ENCODE data around the gene CRACR2B. TPM values are rescaled to one million over a fixed set of nuclear protein-coding genes. Genes with fewer than 3 reads are reported as not detected.

The CRACR2B gene
- total RNA-seq, 1 experiment from 2014 or later: 5.3 TPM

GRCh38 chr11:867856-868358 is 40.2 kb downstream of the CRACR2B start:
- DNase-seq (ENCODE audit: low read depth): no peak

- no peak for DNase-seq (ENCODE audit: low read depth)
These were observed 40.7 kb downstream of the CRACR2B start for GRCh38 chr11:868394-868793.

- no peak for DNase-seq (ENCODE audit: low read depth)
These were observed 41.1 kb downstream of the CRACR2B start for GRCh38 chr11:868802-869201.

DNA sequence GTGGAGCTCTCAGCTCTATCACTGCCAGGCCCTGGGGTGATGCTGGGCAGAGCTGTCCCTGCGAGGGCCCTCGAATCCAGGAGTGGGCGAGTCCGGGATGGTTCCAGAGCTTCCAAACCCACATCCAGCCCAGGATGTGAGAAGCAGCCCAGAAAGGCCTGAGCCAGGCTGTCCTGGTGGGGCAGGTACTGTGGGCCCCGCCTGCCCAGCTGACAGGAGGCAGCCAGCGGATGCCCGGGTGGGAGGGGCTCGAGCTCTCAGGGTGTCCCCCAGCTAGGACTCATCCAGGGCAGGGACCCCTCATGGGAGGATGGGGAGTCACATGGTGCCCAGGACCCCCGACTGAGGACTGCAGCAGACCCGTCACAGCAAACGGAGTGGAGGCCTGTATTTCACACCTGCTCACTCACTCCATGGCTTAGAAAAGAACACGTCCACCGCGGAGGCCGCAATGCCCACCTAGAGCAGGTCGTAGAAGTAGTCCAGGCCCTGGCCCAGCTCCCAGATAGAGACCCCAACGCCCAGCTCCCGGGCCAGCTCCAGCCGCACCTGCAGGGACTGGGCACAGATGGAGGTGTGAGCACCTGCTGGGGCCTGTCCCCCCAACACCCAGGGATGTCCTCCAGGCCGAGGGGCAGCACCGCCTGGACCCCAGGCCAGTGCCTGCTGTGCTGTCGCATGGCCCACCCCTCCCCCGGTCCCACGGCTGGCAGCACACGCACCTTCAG is 41.8 kb downstream of the CRACR2B start:
- no peak for DNase-seq (ENCODE audit: low read depth)

GRCh38 chr11:870127-870413 is 42.4 kb downstream of the CRACR2B start:
- DNase-seq (ENCODE audit: low read depth): no peak

DNA sequence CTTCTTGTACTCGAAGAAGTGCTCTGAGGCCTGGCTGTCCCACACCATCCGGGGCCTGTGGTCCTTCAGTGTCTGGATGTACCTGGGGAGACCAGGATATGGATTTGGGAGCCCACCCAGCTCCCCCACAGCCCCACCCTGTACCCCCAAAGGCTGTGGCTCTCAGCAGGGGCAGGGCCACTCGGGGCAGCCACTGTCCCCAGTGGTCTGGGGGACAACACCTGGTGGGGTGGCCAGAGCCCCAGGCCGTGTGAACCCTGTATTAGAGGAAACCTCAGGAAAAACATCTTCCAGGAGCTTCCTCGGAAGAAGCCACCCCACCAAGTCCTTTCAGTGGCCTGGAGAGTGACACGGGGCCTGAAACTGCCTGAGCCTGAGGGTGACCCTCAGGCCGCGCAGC is 42.7 kb downstream of the CRACR2B start:
- no peak for DNase-seq (ENCODE audit: low read depth)

DNA sequence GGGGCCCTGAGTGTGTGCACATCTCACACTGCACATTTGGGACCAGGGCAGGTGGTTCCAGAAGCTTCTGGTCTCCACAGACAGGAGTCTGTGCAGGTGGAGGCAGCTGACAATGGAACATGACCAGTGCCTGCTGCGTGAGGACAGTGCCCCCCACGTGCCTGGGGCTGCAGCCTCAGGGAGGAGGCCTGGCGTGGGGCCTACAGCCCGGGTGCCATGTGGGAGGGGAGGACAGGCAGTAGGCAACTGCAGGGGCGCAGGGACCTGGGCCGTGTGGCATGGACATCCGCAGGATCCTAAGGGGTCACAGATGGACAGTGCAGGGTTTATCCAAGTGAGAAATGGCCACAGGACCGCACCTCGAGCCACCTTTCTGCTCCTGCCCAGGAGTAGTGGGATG is 43.8 kb downstream of the CRACR2B start:
- no peak for DNase-seq (ENCODE audit: low read depth)

GRCh38 chr11:872799-873198 is 45.1 kb downstream of the CRACR2B start:
- no peak for DNase-seq (ENCODE audit: low read depth)

- DNase-seq (ENCODE audit: low read depth): no peak
These were observed 46.0 kb downstream of the CRACR2B start for GRCh38 chr11:873706-874105.

- DNase-seq (ENCODE audit: low read depth): no peak
These were observed 47.5 kb downstream of the CRACR2B start for GRCh38 chr11:875203-875602.

DNA sequence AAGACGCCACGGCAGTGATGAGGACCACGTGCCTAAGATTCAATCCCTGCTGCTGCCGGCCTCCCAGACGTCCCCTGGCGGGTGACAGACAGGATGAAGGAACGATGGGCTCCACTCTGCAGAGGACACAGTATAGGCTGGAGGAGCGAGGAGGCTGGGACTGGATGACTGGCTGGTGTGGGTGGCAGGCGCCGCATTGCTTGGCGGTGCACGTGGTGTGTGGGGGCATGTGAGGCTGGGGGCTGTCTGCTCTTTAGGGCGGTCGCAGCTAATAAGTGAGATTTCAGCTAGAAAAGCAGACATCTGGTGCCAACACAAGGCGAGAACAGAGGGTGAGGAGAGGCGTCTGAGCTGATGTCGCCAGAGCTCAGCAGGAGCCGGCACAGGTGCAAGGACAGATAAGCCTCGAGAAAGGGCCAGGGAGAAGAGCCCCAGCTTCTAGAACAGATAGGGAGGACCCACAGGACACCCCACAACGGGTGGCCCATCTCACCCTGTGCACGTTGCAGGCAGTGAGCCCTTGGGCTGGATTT is 48.1 kb downstream of the CRACR2B start:
- DNase-seq (ENCODE audit: low read depth): no peak

DNA sequence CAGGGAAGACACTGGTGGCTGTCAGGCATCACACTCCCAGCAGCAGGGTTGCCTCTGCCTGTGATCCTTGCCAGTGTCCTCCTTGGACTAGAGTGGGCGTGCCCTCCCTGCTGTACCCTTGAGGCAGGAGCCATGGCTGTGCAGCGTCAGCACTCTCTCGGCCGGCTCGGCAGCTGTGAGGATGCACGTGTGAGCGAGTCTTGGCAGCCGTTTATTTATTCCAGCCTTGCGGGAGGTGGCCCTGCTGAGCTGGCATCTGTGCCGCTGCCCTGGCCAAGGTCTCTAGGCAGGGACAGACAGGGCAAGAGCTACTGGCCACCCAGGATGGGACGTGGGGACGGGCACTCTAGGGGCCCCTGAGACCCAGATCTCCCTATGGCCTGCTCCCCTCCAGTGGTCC is 48.8 kb downstream of the CRACR2B start:
- DNase-seq (ENCODE audit: low read depth): no peak

DNA sequence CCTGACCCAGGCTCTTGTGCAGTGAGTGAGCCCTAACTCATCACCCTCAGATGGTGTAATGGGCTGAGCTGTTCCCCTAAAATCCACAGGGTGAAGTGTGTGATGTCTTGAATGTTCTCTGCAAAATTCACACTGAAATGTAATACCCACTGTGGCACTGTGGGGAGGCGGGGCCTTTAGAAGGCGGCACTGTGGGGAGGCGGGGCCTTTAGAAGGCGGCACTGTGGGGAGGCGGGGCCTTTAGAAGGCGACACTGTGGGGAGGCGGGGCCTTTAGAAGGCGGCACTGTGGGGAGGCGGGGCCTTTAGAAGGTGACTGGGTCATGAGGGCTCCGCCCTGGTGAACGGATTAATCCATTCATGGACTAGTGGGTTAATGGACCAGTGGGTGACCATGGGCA is 49.8 kb downstream of the CRACR2B start:
- no peak for DNase-seq (ENCODE audit: low read depth)

- no peak for DNase-seq (ENCODE audit: low read depth)
These were observed 52.7 kb downstream of the CRACR2B start for GRCh38 chr11:880447-880846.

Other genes with a start within 250 kb of the CRACR2B start
- gene IRF7, start 212.0 kb upstream of the CRACR2B start, total RNA-seq (2014; rRNA removed; shearing (Covaris generic)): 6.7 and 14.5 TPM in 2 replicates
- gene CDHR5, start 203.0 kb upstream of the CRACR2B start, total RNA-seq (2014; rRNA removed; shearing (Covaris generic)): not detected in 2 replicates
- gene SCT, start 200.7 kb upstream of the CRACR2B start, total RNA-seq (2014; rRNA removed; shearing (Covaris generic)): not detected in 2 replicates
- gene DRD4, start 190.7 kb upstream of the CRACR2B start, total RNA-seq (2014; rRNA removed; shearing (Covaris generic)): not detected in 2 replicates
- 21.7 and 25.5 TPM in 2 replicates for gene DEAF1, start 132.7 kb upstream of the CRACR2B start, total RNA-seq (2014; rRNA removed; shearing (Covaris generic))
- gene TMEM80, start 132.1 kb upstream of the CRACR2B start, total RNA-seq (2014; rRNA removed; shearing (Covaris generic)): 7.5 and 15.8 TPM in 2 replicates
- gene EPS8L2, start 121.7 kb upstream of the CRACR2B start, total RNA-seq (2014; rRNA removed; shearing (Covaris generic)): 1.8 and 5.4 TPM in 2 replicates
- 319 and 455 TPM in 2 replicates for gene TALDO1, start 80.5 kb upstream of the CRACR2B start, total RNA-seq (2014; rRNA removed; shearing (Covaris generic))
- 17.3 and 18.4 TPM in 2 replicates for gene GATD1, start 50.4 kb upstream of the CRACR2B start, total RNA-seq (2014; rRNA removed; shearing (Covaris generic))
- 0.51 and 1.2 TPM in 2 replicates for gene CEND1, start 37.8 kb upstream of the CRACR2B start, total RNA-seq (2014; rRNA removed; shearing (Covaris generic))
- gene SLC25A22, start 29.6 kb upstream of the CRACR2B start, total RNA-seq (2014; rRNA removed; shearing (Covaris generic)): 11.8 and 14.1 TPM in 2 replicates
- 3.5 and 10.4 TPM in 2 replicates for gene PIDD1, start 22.7 kb upstream of the CRACR2B start, total RNA-seq (2014; rRNA removed; shearing (Covaris generic))
- gene RPLP2, start 18.0 kb upstream of the CRACR2B start, total RNA-seq (2014; rRNA removed; shearing (Covaris generic)): 693 and 756 TPM in 2 replicates
- gene PNPLA2, start 9.0 kb upstream of the CRACR2B start, total RNA-seq (2014; rRNA removed; shearing (Covaris generic)): 10.9 and 24.2 TPM in 2 replicates
- 246 and 253 TPM in 2 replicates for gene CD151, start 5.0 kb downstream of the CRACR2B start, total RNA-seq (2014; rRNA removed; shearing (Covaris generic))
- gene POLR2L, start 14.6 kb downstream of the CRACR2B start, total RNA-seq (2014; rRNA removed; shearing (Covaris generic)): 75.7 and 113 TPM in 2 replicates
- gene TSPAN4, start 14.9 kb downstream of the CRACR2B start, total RNA-seq (2014; rRNA removed; shearing (Covaris generic)): 29.3 and 37.3 TPM in 2 replicates
- 38.5 TPM in 2 replicates for gene CHID1, start 82.9 kb downstream of the CRACR2B start, total RNA-seq (2014; rRNA removed; shearing (Covaris generic))
- gene AP2A2, start 98.0 kb downstream of the CRACR2B start, total RNA-seq (2014; rRNA removed; shearing (Covaris generic)): 14.3 and 15.8 TPM in 2 replicates
- gene MUC6, start 208.8 kb downstream of the CRACR2B start, total RNA-seq (2014; rRNA removed; shearing (Covaris generic)): not detected in 2 replicates
- gene MUC2, start 247.0 kb downstream of the CRACR2B start, total RNA-seq (2014; rRNA removed; shearing (Covaris generic)): not detected in 2 replicates

All from Daoy (cell line).